Measurements from ENCODE around the gene AP1G2. TPM values are rescaled to one million over a fixed set of nuclear protein-coding genes. Genes with fewer than 3 reads are reported as not detected.
"Not testable (repeated sequence)": the region's sequence is repeated elsewhere in the genome, so short reads cannot be mapped to it uniquely, and the experiment has no call there.

The AP1G2 gene
- total RNA-seq, 1 donor from 2014 or later = 156 TPM

- H3K4me3 Mint-ChIP-seq = no peak overlapping the region
- no peak overlapping the region for H3K27ac Mint-ChIP-seq
- H3K4me1 Mint-ChIP-seq (ENCODE audit: unreplicated experiment) = peaks cover 6% of the 10 kb centered on the region
- no peak for TF ChIP-seq CTCF (conservative IDR thresholded peaks at IDR 0.05)
- peaks cover 3% of the 10 kb centered on the region for H3K36me3 Mint-ChIP-seq
- H3K9me3 Mint-ChIP-seq = no peaks in the 10 kb centered on the region
- peaks cover 31% of the 10 kb centered on the region for H3K27me3 Mint-ChIP-seq
- no peak for DNase-seq (ENCODE audit: extremely low spot score, unreplicated experiment)
Measured at GRCh38 chr14:23590198-23590597, 22.6 kb upstream of the AP1G2 start.

GRCh38 chr14:23589606-23590005 lies 22.0 kb upstream of the AP1G2 start:
- Mint-ChIP-seq H3K4me3 (no peak overlapping the region), H3K27me3 (peaks cover 26% of the 10 kb centered on the region), H3K27ac (no peak overlapping the region), H3K9me3 (no peaks in the 10 kb centered on the region), H3K36me3 (peaks cover 3% of the 10 kb centered on the region), H3K4me1 (ENCODE audit: unreplicated experiment) (peaks cover 6% of the 10 kb centered on the region)
- TF ChIP-seq CTCF (conservative IDR thresholded peaks at IDR 0.05) = no peak
- DNase-seq (ENCODE audit: extremely low spot score, unreplicated experiment) = no peak

GRCh38 chr14:23588884-23589598 lies 21.4 kb upstream of the AP1G2 start:
- H3K27me3 Mint-ChIP-seq = peaks cover 27% of the 10 kb centered on the region
- peaks cover 6% of the 10 kb centered on the region for H3K4me1 Mint-ChIP-seq (ENCODE audit: unreplicated experiment)
- H3K9me3 Mint-ChIP-seq = no peaks in the 10 kb centered on the region
- H3K4me3 Mint-ChIP-seq = no peak overlapping the region
- H3K27ac Mint-ChIP-seq = no peak overlapping the region
- H3K36me3 Mint-ChIP-seq = peaks cover 3% of the 10 kb centered on the region
- peak; percentile 90 for DNase-seq (ENCODE audit: extremely low spot score, unreplicated experiment)
- peak; percentile 89 for TF ChIP-seq CTCF (conservative IDR thresholded peaks at IDR 0.05)

- H3K27me3 Mint-ChIP-seq = peaks cover 51% of the 10 kb centered on the region
- H3K36me3 Mint-ChIP-seq; DNase-seq (ENCODE audit: extremely low spot score, unreplicated experiment); H3K27ac Mint-ChIP-seq; H3K4me3 Mint-ChIP-seq; H3K4me1 Mint-ChIP-seq (ENCODE audit: unreplicated experiment); H3K9me3 Mint-ChIP-seq: not testable (repeated sequence)
Measured at GRCh38 chr14:23584527-23585203, 17.1 kb upstream of the AP1G2 start.

- H3K4me3 Mint-ChIP-seq; H3K4me1 Mint-ChIP-seq (ENCODE audit: unreplicated experiment); H3K27ac Mint-ChIP-seq; H3K36me3 Mint-ChIP-seq; H3K9me3 Mint-ChIP-seq; DNase-seq (ENCODE audit: extremely low spot score, unreplicated experiment): not testable (repeated sequence)
- peaks cover 58% of the 10 kb centered on the region for H3K27me3 Mint-ChIP-seq
Measured at GRCh38 chr14:23583761-23584526, 16.4 kb upstream of the AP1G2 start.

GRCh38 chr14:23582906-23583760 lies 15.5 kb upstream of the AP1G2 start:
- Mint-ChIP-seq H3K4me3 (no peak overlapping the region), H3K9me3 (no peaks in the 10 kb centered on the region), H3K27ac (no peak overlapping the region), H3K4me1 (ENCODE audit: unreplicated experiment) (no peaks in the 10 kb centered on the region), H3K27me3 (peaks cover 60% of the 10 kb centered on the region), H3K36me3 (peaks cover 3% of the 10 kb centered on the region)
- no peak for TF ChIP-seq CTCF (conservative IDR thresholded peaks at IDR 0.05)
- no peak for DNase-seq (ENCODE audit: extremely low spot score, unreplicated experiment)

All from type B pancreatic cell (in vitro differentiated cells).